Right renal cortex interstitium (tissue), 3 donors: ENCODE results near the gene FAM107A. TPM values are rescaled to one million over a fixed set of nuclear protein-coding genes. Genes with fewer than 3 reads are reported as not detected.
"Not testable (repeated sequence)": the region's sequence is repeated elsewhere in the genome, so short reads cannot be mapped to it uniquely, and the experiment has no call there.

Source experiments
- DNase-seq, 3 donors: peaks; one replicate each; pipeline ENCODE4 v3.0.0-alpha.2; 2013; ENCODE audit warnings: low read depth in 3 of 3, low spot score in 2 of 3
- polyA plus RNA-seq, 3 donors: library from polyadenylated mRNA; unstranded; fragments of 120-200 nt; gene quantifications; one replicate each; pipeline ENCODE4 v1.2.1, GENCODE V29; 2013; ENCODE audit not compliant: insufficient read length in 3 of 3

Gene FAM107A
- polyA plus RNA-seq, 3 donors, result 4.0 to 6.2 (median 5.1) TPM

DNA sequence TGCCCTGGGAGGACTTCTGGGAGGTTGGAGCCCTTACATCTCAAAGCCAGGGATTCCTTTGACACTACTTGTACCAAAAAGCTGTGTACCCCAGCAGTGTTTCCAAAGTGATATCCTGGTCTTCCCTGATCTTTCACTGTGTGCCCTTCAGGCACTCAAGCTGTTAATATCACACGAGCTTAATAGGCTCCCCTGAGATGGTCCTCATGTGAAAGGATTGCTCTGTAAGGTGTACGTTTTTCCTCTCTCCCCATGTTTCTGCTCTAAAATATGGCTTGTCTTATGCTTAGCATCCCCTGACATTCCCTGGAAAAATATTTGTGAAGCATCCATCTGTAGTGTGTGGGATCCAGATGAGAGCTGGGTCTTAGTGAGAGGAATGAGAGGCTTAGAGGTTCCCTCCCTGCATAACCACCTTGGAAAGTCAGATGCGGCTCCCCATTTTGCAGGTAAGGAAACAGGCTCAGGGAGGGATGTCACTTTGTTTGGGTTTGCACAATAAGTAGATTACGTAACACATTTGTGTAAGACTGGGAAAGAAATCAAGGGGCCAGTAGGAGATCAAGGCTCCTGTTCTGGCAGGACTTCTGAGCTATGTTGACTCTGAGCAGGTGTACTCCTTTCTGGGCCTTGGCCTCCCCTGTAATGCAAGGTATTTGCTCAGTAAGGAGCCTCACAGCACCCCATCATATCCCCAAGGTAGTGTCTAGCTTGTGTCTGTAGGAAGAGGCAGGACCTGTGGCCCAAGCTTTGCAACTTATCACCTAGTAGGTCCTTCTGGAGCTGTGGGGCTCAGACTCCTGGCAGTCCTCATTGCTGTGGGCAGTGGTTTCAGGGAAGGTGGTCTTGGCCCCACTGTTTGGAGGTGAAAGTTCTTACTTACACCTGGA, 39.5 kb downstream of the FAM107A start:
- no peak for DNase-seq

DNA sequence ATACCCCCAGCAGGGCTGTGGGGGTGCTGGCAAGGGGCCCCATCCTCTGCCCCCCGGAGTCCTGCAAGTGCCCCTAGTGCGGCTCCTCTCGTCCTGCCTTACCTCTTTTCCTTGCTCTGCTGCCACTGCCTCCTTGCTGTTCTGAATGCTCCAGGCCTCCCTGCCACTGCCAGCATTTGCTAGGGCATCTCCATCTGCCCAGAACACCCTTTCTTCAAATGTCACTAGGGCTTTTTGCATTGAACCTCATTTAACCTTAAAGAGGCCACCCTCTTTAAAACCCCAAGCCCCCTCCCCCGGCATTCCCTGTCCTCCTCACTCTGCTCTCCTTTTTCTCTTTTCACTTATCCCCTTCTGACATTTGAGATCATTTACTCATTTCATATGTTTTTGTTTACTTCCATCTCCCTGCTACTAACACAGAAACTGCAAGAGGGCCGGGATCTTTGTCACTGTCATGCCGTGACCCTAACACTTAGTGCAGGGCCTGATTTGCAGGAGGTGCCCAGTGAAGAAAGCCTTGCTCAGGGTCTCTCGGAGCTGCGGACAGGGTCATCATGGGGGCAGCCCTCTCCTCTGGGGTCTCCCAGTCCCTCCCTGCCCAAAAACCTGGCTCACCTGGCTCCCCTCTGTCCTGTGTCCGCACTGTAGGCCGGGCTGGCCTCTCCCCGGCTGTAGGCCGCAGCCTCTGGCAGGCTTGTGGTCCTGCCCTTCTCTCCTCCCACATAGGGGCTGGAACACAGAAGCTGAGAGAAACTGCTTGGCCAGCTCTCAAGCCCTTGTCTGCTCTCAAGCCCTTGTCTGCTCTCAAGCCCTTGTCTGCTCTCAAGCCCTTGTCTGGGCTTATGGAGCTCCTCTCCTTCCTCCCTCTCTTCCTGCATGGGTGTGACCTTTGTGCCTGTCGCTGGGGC, 40.4 kb downstream of the FAM107A start, which contains the start of gene ACOX2:
ACOX2 (minus strand) TSS at position 690 of the 911 bp plus-strand sequence. CDS start 2,084 bp downstream, outside the sequence.
- DNase-seq, result no peak

DNA sequence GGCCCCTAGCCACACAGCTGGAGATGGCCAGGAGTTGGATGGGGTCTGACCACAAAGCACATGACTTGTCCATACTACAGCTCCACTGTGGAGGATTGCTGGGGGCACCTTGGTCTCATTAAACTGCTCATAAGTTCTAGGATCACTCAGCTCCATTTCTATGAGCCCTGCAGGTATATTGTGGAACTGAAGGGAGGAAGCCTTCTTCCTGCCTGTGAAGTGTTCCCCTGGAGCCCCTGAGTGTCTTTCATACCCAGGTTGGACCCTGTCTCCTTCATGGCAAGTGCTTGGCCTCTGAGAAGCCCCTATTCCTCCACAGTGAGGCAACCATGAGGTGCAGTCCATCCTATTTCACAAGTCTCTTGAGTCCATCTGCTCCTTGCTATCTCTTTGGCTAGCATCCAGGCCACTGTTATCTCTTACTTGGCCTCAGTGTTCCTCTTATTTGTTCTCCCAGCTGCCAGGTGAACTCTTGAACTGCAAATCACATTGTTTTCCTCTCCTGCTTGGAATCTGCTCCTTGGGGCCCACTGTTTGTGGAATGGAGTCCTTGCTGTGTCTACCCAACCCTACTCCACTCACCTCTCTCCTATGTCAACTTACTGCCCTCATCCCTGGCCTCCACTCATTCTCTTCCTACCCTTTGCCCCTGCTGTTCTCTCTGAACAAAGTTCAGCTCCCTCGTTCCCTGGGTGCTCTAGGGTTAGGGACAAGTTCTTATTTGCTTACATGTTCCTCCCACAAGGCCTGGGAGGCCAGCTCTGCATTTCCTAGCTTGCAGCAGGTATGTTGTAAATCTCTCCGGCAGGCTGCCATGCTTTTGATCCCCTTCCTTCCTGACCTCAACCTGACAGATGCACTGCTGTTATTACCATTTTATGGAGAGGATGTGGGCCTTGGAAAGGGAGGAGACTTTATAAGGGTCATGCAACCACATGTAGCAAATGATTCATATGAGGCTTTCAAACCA, 41.4 kb downstream of the FAM107A start:
- DNase-seq, result no peak

DNA sequence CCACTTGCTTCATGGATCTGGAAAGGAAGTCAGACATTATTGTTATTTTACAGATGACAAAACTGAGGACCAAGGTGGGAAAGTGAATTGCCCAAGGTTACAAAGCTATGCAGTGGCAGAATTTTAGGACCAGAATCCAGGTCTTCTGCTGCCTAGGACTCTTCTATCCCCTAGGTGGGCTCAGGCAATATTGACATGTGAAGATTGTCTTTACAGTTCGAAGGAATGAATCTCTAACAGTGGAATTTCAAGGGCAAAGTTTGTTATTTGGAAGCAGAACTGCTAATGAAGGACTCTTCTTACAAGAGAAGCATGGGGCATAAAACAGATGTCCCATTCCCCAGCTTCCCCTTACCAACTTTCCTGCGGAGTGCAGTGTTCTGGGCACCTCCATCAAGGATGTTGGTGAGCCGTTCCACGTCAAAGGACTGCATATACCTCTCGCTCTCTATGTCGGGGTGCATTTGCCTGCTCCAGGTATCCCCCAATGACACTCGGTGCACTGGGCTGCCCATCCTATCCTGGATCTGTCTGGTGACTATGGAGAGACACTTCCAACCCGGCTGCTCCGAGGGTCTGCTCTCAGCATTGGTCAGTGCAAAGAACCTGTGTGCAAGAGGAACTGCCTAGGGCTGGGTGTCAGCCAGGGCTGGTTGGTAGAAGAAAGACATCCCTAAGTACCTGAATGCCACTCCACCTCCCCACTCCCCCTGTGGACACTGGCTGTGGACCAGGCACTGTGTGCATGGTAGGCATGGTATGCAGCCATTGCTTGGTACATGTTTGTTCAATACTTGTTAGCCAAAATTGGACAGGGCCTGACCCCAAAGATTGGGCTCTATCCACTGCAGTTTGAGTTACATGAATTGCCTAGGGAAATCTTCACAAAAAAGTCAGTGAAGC, 42.3 kb downstream of the FAM107A start:
- no peak for DNase-seq

DNA sequence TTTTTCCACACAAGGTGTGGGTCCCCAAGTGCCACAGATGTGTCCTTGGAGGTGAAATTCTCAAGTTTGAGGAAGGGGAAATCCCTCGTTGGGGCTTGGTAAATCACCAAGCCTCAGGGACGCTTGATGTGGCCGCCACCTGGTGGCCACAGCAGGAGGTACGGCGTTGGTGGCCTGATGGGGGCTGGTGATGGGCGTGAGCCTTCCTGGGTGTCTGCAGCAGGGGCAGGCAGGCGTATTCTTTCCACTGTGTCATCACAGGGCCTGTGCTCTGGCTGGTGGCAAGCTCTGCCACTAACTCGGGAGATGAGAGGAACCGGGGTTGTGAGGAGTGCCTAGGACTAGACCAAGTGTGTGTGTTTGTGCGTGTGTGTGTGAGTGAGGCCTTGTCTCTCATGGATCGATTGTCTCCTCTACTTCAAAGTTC, 44.4 kb downstream of the FAM107A start:
- peak in 1 of 3 donors; percentile 48 for DNase-seq

DNA sequence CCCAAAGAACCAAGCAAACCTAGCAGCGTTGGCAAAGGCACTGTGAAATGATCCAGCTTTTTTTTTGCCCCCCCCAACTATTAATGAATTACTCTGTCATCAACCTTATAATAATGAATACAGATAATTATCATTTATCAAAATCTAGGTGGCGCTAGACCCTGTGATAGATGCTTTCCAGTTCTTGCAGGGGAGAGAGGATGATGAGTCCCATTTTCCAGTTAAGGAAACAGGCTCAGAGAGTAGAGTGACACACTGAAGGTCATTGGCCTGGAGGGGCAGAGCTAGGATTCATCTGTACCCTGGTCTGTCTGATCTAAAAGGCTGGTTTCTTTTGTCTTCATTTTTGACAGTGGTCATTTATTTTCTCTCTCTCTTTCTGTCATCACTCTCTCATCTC, 45.2 kb downstream of the FAM107A start:
- no peak for DNase-seq

DNA sequence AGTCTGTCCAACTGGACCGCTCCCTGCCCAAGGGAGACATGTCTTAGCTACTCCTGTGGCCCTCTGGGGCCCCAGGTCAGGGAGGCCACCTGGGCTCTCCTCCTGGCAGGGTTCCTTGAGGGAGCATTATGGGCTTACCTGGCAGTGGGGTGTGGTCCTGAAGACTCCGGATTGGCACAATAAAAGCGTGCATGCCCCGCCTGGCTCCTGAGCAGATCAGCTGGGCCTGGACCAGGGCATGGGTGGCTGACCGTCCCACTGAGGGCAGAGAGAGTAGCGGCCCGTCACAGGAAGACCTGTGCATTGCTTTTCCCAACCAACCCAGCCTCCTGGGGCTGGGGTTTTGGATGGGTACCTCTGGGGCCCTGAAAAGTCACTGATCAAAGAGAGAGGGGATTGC, 45.6 kb downstream of the FAM107A start:
- no peak for DNase-seq

DNA sequence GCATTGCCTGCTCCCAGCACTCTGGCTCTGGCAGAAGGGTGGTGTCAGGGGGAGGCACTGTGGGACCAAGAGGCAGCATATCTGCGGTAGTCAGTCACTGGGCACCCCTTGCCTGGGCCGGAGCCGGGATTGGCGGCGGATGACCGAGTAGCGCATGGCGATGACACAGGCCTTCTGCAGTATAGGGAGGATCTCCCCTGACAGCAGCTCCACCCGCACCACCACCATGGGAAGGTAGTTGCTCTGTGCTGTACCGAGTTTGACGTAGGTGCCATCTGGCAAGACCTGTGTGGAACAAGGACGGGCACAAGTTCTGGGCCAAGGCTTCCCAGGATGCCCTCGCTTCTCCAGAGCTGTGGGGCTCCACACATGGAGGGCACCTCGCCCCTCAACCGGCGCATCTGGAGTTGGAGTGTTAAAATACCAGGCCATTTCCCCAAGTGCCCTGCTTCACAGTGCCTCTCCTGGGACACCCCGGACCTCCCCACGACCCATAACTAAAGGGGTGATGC, 46.8 kb downstream of the FAM107A start:
- no peak for DNase-seq

DNA sequence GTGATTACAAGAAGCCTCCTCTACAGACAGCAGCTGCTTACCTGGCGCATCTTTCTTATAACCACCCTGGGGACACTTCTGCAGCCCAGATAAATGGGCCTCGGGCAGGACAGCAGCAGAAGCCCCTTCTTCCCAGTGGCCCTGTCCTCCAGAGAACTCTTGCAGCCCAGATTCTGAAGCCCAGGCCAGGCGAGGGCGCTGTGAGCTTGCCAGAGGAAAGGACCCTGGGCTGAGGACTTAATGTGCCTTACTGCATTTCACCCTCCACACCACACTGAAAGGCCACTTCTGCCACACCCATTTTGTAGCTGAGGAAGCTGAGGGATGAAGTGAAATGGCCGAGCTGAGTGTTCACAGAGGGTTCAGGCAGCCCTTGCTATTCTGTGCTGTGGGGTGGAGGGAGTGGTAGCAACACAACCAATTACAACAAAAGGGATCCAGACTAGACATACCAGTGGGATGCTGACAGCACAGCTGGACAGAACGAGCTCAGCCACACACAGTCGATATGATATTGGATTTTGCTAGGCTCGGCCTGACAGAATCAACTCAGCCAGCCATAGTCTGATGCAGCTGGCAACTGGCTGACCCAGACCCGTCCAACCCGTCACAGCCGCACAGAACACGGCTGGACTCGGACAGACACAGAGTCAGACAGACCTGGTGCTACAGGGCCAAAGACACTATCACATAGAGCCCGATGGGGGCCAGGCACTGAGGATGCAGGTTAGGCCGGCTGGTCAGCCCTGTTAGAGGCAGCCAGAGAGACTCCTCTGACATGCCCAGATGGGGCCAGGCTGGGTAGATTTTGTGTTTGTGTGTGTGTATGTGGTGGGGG, 47.5 kb downstream of the FAM107A start:
- no peak for DNase-seq

DNA sequence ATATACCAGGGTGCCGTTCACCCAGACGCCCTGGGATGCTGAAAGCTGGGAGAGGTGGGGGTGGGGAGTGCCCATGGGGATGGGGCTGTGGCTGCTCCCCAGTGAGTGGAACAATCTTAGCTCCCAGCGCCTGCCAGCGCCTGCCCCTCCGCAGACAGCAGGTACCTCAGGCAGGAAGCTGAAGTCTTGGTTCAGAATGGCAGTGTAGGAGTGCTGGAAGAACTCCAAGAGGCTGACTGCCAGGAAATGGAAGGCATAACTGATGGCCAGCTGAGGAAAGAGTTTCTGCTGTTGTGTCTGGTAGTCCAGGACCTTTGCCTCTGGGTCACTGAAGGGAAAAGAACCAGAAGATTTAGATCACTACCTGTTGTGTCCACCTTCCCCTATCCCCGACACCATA, 48.6 kb downstream of the FAM107A start:
- DNase-seq, result no peak

DNA sequence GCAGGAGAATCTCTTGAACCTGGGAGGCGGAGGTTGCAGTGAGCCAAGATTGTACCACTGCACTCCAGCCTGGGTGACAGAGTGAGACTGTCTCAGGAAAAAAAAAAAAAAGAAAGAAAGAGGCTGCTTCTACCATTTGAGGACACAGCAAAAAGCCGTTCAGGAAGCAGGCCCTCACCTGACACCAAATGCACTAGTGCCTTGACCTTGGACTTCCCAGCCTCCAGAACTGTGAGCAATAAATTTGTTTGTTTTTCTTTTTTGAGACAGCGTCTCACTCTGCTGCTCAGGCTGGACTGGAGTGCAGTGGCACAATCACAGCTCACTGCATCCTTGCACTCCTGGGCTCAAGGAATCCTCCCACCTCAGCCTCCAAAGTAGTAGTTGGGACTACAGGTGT, 49.8 kb downstream of the FAM107A start:
- DNase-seq, result not testable (repeated sequence)

DNA sequence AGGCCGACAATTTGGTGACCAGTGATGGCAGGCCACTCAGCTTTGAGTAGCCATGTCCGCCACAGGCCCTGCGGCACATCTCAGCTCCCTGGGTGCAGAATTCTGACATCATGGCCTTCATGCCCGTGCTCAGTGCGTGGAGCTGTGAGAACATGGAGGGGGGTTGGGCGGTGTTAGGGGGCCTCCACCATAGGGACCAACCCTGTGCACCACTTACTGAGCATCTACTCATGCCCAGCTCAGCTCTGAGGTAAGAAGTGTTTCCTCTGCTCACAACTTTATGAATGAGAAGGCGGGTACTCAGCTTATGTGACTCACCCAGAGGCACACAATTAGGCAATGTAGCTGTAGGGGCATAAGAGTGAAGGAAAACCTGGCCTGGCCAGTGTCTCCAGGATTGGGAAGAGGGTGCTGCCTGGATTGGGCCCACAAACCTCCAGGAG, 50.7 kb downstream of the FAM107A start:
- DNase-seq, result no peak

DNA sequence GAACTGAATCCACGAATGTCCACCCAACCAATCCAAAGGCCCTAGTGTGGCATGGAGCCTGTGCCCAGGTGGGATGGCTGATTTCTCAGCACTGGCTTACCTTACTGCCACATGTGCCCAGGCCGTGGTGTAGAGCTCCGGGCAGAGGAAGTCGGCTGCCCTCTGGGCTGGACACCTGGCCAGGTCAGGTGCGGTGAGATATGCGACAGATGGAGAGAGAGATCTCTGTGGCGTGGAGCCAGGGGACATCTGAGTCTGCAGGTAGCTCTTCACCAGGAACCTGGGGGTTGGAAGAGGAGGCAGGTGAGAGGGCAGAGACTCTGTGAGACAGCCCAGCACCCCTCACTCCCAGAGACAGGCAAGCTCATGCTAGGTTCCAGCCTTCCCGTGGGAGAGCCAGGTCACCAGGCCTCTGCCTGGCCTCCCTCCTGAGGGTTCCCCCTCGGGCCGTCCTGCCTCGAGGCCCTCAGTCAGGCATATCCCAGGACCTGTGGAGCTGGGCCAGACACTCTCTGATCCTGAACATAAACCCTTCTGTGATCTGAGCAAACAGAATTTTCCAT, 52.8 kb downstream of the FAM107A start:
- no peak for DNase-seq

DNA sequence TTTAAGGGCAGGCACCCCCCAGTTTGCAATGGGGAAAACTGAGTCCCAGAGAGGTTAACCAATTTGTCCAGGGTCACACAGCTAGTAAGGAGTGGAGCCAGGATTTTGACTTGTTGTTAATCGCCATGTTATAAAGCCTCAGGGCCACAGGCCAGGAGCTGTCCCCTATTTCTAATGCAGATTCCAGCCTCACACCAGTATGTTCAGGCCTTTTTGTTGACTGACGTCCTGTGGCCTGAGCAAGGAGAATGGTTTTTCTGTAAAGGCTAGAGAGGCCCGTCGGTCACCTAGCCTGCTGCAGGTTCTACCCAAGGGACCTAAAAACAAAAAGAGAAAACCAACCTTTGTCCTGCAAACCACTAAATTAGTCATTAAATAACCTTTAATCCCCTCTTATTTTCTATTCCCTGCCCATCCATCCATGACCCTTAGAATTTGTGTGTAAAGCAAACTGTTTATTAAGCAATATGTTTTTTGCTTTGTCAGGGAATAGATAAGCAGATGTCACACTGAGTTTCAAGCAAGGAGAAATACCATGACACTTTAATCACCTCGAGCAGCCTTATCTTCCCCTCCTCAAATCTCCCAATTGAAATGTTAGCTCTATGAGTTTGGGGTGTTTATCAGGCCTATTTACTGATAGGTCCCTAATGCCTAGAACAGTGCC, 54.3 kb downstream of the FAM107A start:
- no peak for DNase-seq

DNA sequence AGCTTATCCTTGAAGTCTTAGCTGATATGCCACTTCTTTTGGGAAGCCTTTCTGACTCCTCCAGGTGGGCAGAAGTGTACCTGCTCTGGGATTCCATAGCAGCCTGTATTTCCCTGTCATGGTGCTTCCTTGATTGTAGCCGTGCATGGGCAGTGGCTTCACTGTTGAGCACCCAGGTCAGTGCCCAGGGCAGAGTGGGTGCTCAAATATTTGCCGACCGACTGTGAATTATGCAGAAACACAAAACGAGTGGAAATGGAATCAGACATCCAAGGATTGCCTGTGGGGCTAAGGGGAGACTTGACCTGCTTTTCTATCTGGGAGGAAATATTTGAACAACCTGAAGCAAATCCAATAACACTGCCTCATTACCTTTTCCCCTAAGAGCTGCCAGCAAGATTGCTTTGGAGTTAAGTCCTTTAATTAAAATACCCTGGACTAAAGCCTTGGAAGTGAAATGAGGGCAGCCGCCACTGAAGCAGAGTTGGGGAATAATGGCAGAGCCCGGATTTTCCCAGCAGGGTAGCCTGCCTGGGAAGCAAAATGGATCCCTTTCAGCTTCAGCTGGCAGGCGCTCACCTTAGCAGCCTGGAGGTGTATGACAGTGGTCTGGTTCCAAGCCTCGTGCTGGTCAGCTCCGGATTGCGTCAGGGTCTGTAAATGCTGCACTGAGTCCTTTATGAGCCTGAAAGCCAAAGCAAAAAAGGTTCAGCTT, 55.1 kb downstream of the FAM107A start:
- DNase-seq, result no peak

DNA sequence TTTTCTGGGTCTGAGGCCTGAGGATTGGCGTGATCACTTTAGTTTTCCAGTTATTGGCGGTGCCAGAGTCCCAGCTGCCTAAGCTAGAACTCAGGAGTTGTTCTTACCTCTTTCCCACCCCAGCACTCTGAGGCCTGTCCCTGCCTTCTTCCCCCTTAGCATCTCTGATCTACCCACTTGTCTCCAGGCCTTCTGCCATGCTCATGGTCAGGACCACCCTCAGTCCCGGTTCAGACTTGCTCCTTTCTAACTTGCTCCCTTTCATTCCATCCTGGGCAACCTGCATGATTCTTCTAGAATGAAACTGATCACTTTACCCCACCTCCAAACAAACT, 55.9 kb downstream of the FAM107A start:
- no peak for DNase-seq
